Activated CD4-positive, alpha-beta memory T cell treated with anti-CD3 and anti-CD28 coated beads, Interleukin-2, amount 10 ng/mL, durations not matched to agents 7 days and 5 days (primary cell): ENCODE data around the gene GPR176. TPM values are rescaled to one million over a fixed set of nuclear protein-coding genes. Genes with fewer than 3 reads are reported as not detected.
"Not testable (repeated sequence)": the region's sequence is repeated elsewhere in the genome, so short reads cannot be mapped to it uniquely, and the experiment has no call there.

ENCODE experiments used
- CTCF ChIA-PET: fragments of 350-600 bp; sonication (Branson Sonifier 250); formaldehyde crosslinking; loops from one replicate; lab custom pipeline; 2021; ENCODE audit warnings: antibody characterized with exemption, inconsistent platforms; lab: Charles Lee
- POLR2A ChIA-PET: fragments of 350-600 bp; sonication (Branson Sonifier 250); formaldehyde crosslinking; loops from one replicate; lab custom pipeline; 2021; ENCODE audit warnings: antibody characterized with exemption; lab: Charles Lee
- DNase-seq: peaks from one replicate; pipeline ENCODE4 v3.0.0-alpha.2; 2020
- H3K27ac Mint-ChIP-seq: one replicate; pipeline ENCODE4 v1.8.0; 2021; ENCODE audit warnings: mild to moderate bottlenecking, mixed read lengths
- H3K27me3 Mint-ChIP-seq: one replicate; pipeline ENCODE4 v1.8.0; 2021; ENCODE audit warnings: mixed read lengths
- H3K36me3 Mint-ChIP-seq: one replicate; pipeline ENCODE4 v1.8.0; 2021; ENCODE audit warnings: low read depth, mixed read lengths
- H3K4me1 Mint-ChIP-seq: one replicate; pipeline ENCODE4 v1.8.0; 2021; ENCODE audit warnings: mixed read lengths
- H3K4me3 Mint-ChIP-seq: one replicate; pipeline ENCODE4 v1.8.0; 2021; ENCODE audit warnings: mild to moderate bottlenecking, mixed read lengths
- H3K9me3 Mint-ChIP-seq: one replicate; pipeline ENCODE4 v1.8.0; 2021; ENCODE audit warnings: mixed read lengths
- total RNA-seq, 2 experiments: library from RNA; stranded (reverse); gene quantifications; one replicate each; pipeline ENCODE4 v1.2.3, GENCODE V29; 2021

The GPR176 gene
- total RNA-seq, 2 experiments from 2014 or later = 0.08 to 0.13 TPM

DNA sequence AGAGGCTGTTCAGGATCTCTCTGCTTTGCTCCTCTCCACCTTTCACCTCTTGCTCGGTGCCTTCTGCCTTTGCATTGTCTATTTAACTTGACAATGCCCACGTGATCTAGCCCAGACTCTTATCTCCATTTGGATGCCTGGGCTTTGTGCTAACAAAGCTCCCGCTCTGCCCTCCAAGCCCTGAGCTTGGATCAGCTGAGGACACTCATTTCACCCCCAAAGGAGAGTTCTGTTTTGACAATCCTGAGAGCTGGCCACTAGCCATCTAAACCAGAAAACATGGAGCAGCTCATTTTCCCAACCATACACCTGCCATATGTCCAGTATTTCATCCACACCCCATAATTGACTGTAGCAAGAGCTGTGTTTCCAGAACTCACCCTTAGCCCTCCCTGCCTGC lies 12.8 kb downstream of the GPR176 start:
- H3K4me1 Mint-ChIP-seq = no peaks in the 10 kb centered on the region
- no peak overlapping the region for H3K4me3 Mint-ChIP-seq
- peaks cover 15% of the 10 kb centered on the region for H3K27me3 Mint-ChIP-seq
- no peaks in the 10 kb centered on the region for H3K36me3 Mint-ChIP-seq
- ChIA-PET CTCF (no interaction called here), POLR2A (no interaction called here)
- no peak overlapping the region for H3K27ac Mint-ChIP-seq
- no peak for DNase-seq
- H3K9me3 Mint-ChIP-seq = no peaks in the 10 kb centered on the region

DNA sequence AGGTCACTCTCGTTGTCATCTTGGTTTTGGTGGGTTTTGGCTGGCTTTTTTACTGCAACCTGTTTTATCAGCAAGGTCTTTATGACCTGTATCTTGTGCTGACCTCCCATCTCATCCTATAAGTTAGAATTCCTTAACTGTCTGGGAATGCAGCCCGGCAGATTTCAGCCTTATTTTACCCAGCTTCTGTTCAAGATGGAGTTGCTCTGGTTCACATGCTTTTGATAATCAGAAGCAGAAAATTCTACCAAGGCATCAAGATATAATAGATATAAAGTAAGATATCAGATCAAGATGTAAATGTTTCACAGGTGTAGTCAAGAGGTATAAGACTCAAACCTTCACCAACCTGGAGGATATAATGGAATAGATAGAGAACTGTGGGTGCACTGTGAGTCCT lies 16.0 kb downstream of the GPR176 start:
- H3K4me1 Mint-ChIP-seq = no peaks in the 10 kb centered on the region
- H3K4me3 Mint-ChIP-seq = no peak overlapping the region
- CTCF ChIA-PET = no interaction called here
- POLR2A ChIA-PET = interaction anchor here (0.8 kb wide), 1 partner anchor 10 kb away, joined by 3 read pairs; no protein-coding TSS in a partner anchor
- H3K36me3 Mint-ChIP-seq = no peaks in the 10 kb centered on the region
- peaks cover 23% of the 10 kb centered on the region for H3K27me3 Mint-ChIP-seq
- no peaks in the 10 kb centered on the region for H3K9me3 Mint-ChIP-seq
- no peak overlapping the region for H3K27ac Mint-ChIP-seq
- DNase-seq = no peak

DNA sequence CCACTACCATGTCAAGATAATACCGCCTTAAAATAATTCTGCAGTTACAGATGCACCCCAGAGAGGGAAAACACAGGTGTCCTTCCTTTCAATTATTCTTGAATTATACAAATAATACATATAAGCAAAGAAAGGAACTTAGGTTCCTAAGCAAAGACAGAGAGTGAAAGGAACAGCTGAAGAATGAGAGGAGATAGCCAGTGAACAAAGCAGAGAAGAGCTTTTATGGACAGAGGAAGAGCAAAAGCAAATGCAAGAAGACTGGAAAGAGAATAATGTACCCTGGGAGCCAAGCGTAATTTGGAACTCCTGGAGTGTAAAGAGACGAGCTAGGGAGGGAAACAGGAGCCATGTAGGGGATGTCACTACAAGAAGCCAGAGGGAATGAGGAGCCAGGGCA lies 21.7 kb downstream of the GPR176 start:
- ChIA-PET CTCF (interaction anchor here (0.6 to 1.3 kb wide), 2 partner anchors 10 to 111 kb away, joined by 3 read pairs; no protein-coding TSS in a partner anchor), POLR2A (no interaction called here)
- Mint-ChIP-seq H3K4me1 (no peaks in the 10 kb centered on the region), H3K36me3 (no peaks in the 10 kb centered on the region), H3K27ac (no peak overlapping the region), H3K9me3 (no peaks in the 10 kb centered on the region), H3K4me3 (no peak overlapping the region), H3K27me3 (peaks cover 27% of the 10 kb centered on the region)
- no peak for DNase-seq

DNA sequence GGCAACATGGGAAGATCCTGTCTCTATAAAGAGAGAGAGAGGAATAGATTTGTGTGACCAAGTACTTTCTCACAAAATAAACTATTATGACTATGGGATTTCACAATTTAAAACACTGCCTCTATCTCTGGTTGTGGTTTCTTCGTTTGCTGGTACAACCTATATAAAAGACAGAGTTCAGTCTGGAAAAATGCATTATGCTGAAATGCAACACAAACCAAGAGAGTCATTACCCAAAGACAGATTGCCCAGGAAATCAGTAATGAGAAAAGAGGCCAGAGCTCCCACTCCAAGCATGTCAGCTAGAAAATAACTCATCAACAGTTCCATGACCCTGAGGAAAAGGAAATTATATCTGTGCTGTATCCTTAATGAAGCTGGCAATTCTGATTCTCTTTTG lies 23.2 kb downstream of the GPR176 start:
- Mint-ChIP-seq H3K27ac (no peak overlapping the region), H3K4me1 (no peaks in the 10 kb centered on the region), H3K36me3 (no peaks in the 10 kb centered on the region), H3K4me3 (no peak overlapping the region), H3K27me3 (peaks cover 27% of the 10 kb centered on the region), H3K9me3 (no peaks in the 10 kb centered on the region)
- no peak for DNase-seq
- ChIA-PET POLR2A (interaction anchor here (0.6 kb wide), 1 partner anchor 9 kb away, joined by 4 read pairs; no protein-coding TSS in a partner anchor), CTCF (interaction anchor here (1.1 to 1.3 kb wide), 2 partner anchors 9 to 14 kb away, joined by 3 read pairs; no protein-coding TSS in a partner anchor)

DNA sequence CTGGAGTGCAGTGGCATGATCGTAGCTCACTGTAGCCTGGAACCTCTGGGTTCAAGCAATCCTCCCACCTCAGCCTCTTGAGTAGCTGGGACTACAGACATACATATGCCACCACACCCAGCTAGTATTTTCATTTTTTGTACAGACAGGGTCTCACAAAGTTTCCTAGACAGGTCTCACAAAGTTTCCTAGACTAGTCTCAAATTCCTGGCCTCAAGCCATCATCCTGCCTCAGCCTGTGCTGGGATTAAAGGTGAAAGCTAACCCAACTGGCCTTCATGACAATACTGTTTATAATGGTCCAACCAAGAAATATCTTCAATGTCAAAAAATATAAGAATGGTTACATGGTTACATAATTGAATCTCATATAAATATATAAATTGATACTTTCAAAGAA lies 24.0 kb downstream of the GPR176 start:
- ChIA-PET CTCF (interaction anchor here (1.1 kb wide), 1 partner anchor 13 kb away, joined by 3 read pairs; no protein-coding TSS in a partner anchor), POLR2A (no interaction called here)
- no peaks in the 10 kb centered on the region for H3K36me3 Mint-ChIP-seq
- no peaks in the 10 kb centered on the region for H3K9me3 Mint-ChIP-seq
- DNase-seq = no peak
- H3K4me3 Mint-ChIP-seq = no peak overlapping the region
- H3K4me1 Mint-ChIP-seq = no peaks in the 10 kb centered on the region
- H3K27ac Mint-ChIP-seq = no peak overlapping the region
- peaks cover 24% of the 10 kb centered on the region for H3K27me3 Mint-ChIP-seq

DNA sequence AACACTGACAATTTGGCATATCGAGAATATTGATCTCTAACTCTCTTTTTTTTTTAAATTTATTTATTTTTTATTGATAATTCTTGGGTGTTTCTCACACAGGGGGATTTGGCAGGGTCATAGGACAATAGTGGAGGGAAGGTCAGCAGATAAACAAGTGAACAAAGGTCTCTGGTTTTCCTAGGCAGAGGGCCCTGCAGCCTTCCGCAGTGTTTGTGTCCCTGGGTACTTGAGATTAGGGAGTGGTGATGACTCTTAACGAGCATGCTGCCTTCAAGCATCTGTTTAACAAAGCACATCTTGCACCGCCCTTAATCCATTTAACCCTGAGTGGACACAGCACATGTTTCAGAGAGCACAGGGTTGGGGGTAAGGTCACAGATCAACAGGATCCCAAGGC lies 27.0 kb downstream of the GPR176 start:
- CTCF ChIA-PET, H3K36me3 Mint-ChIP-seq, H3K4me1 Mint-ChIP-seq, H3K4me3 Mint-ChIP-seq, H3K27ac Mint-ChIP-seq, H3K9me3 Mint-ChIP-seq, POLR2A ChIA-PET, DNase-seq: not testable (repeated sequence)
- H3K27me3 Mint-ChIP-seq = peaks cover 10% of the 10 kb centered on the region

DNA sequence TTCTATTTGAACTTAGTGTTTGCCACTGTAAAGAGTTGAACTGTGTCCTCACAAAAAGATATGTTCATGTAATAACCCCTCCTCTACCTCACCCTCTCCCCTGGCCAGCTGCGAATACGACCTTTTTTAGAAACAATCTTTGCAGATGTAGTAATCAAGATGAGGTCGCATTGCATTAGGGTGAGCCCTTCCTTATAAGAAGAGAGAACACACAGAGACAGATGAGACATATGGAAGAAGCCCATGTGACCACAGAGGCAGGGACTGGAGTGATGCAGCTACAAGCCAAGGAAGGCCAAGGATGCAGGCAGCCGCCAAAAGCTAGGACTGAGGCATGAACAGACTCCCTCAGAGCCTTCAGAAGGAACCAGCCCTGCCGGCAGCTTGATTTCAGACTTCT lies 27.6 kb downstream of the GPR176 start:
- Mint-ChIP-seq H3K27me3 (peaks cover 9% of the 10 kb centered on the region), H3K27ac (no peak overlapping the region), H3K36me3 (no peaks in the 10 kb centered on the region), H3K4me1 (no peaks in the 10 kb centered on the region), H3K9me3 (no peaks in the 10 kb centered on the region), H3K4me3 (no peak overlapping the region)
- CTCF ChIA-PET = no interaction called here
- POLR2A ChIA-PET = no interaction called here
- DNase-seq = no peak

DNA sequence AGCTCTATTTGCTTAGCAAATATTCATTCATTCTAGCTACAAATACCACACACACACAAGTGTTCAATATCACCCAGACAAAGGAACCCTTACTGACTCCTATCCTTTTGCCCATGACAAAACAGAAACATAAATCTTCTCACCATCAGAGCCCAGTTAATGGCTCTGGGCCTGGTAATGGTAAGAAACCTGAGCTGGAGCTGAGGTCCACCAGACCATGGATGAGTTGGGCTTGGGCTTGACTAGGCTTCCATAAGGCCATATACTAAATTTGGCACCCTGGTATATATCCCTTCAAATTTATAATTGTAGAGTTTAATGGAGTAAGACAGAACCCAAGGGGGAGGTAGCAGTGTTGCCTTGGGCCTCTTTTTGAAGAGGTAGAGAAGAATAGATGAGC lies 29.4 kb downstream of the GPR176 start:
- Mint-ChIP-seq H3K9me3 (no peaks in the 10 kb centered on the region), H3K27me3 (peaks cover 6% of the 10 kb centered on the region), H3K4me1 (no peaks in the 10 kb centered on the region), H3K4me3 (no peak overlapping the region), H3K36me3 (no peaks in the 10 kb centered on the region), H3K27ac (no peak overlapping the region)
- ChIA-PET CTCF (no interaction called here), POLR2A (no interaction called here)
- DNase-seq = no peak

DNA sequence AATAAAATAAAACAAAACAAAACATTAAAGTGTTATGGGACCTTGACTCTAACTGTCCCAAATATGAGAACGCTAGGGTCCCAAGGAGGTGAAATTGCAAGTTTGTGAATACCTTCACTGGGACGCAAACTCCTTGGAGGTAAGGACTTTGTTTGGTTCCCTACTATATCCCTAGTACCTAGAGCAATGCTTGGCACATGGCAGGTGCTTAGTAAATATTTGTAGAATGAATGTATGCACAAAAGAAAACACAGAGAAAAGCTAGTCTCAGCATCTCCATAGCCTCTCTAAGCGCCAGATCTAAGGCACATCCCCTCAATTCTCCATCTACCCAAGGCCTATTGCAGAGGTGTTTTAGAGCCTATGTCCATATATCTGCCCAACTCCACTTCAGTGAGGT lies 30.5 kb downstream of the GPR176 start:
- Mint-ChIP-seq H3K27me3 (peaks cover 8% of the 10 kb centered on the region), H3K36me3 (no peaks in the 10 kb centered on the region), H3K4me3 (no peak overlapping the region), H3K27ac (no peak overlapping the region), H3K4me1 (no peaks in the 10 kb centered on the region), H3K9me3 (no peaks in the 10 kb centered on the region)
- ChIA-PET POLR2A (no interaction called here), CTCF (no interaction called here)
- no peak for DNase-seq

DNA sequence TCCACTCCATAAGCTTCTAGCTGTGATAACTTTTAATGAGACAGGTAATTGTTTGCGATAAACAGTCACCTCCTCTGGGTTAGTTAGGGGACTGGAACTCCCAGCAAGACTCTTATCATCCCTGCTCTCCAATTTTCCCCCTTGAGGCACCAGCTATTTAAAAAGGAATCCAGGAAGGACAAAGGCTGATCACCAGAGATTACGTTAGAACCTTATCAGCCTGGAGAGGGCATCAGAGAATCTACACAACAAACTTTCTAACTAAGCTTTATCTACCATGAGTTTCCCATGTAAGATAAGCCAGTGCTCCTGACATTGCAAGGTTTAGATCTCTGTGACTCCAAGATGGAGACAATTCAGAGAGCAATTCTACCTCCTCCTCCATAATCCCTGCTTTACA lies 31.3 kb downstream of the GPR176 start:
- ChIA-PET CTCF (interaction anchor here (1.2 to 1.6 kb wide), 2 partner anchors 9 to 149 kb away, joined by 3 read pairs; no protein-coding TSS in a partner anchor), POLR2A (no interaction called here)
- no peak for DNase-seq
- no peak overlapping the region for H3K27ac Mint-ChIP-seq
- H3K4me3 Mint-ChIP-seq = no peak overlapping the region
- no peaks in the 10 kb centered on the region for H3K4me1 Mint-ChIP-seq
- H3K9me3 Mint-ChIP-seq = no peaks in the 10 kb centered on the region
- H3K36me3 Mint-ChIP-seq = no peaks in the 10 kb centered on the region
- H3K27me3 Mint-ChIP-seq = peaks cover 16% of the 10 kb centered on the region

DNA sequence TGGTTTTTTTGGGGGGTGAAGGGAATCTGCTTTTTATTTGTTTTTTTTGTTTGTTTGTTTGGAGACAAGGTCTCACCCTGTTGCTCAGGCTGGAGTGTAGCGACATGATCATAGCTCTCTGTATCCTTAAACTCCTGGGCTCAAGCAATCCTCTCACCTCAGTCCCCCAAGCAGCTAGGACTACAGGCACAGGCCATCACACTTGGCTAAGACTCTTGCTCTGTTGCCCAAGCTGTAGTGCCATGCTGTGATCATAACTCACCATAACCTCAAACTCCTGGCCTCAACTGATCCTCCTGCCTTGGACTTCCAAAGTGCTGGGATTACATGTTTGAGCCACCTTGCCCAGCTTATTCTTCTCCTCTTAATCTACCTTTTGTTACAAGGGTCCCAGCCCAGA lies 31.8 kb downstream of the GPR176 start:
- no peaks in the 10 kb centered on the region for H3K4me1 Mint-ChIP-seq
- H3K27me3 Mint-ChIP-seq = peaks cover 18% of the 10 kb centered on the region
- no peak overlapping the region for H3K4me3 Mint-ChIP-seq
- ChIA-PET CTCF (interaction anchor here (1.0 to 1.6 kb wide), 4 partner anchors 9 to 357 kb away, joined by 3 to 5 read pairs (median 3); no protein-coding TSS in a partner anchor), POLR2A (interaction anchor here (1.1 kb wide), 1 partner anchor 8 kb away, joined by 4 read pairs; no protein-coding TSS in a partner anchor)
- no peak for DNase-seq
- no peaks in the 10 kb centered on the region for H3K9me3 Mint-ChIP-seq
- H3K27ac Mint-ChIP-seq = no peak overlapping the region
- H3K36me3 Mint-ChIP-seq = no peaks in the 10 kb centered on the region

DNA sequence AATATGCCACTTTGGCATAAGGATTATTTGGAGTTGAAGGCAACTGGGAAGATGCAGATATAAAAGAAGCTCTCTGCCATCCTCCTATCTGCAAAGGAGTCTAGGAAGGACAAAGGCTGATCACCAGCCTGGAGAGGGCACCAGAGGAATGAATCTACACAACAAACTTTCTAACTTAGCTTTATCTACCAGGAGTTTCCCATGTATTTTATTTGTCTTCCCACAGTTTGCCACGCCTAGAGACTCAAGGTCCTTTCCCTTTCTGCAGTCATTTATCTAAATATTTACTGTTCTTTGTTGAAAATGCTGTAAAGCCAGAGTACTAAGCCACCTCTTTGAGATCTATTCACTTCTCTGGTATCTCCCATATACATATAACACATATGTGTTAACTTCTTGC lies 32.2 kb downstream of the GPR176 start:
- no peaks in the 10 kb centered on the region for H3K4me1 Mint-ChIP-seq
- H3K27me3 Mint-ChIP-seq = peaks cover 20% of the 10 kb centered on the region
- H3K27ac Mint-ChIP-seq = no peak overlapping the region
- POLR2A ChIA-PET = interaction anchor here (1.1 kb wide), 1 partner anchor 9 kb away, joined by 4 read pairs; no protein-coding TSS in a partner anchor
- DNase-seq = no peak
- H3K9me3 Mint-ChIP-seq = no peaks in the 10 kb centered on the region
- CTCF ChIA-PET = interaction anchor here (0.7 to 1.6 kb wide), 6 partner anchors 10 to 1163 kb away, joined by 3 to 5 read pairs (median 3); no protein-coding TSS in a partner anchor
- no peaks in the 10 kb centered on the region for H3K36me3 Mint-ChIP-seq
- no peak overlapping the region for H3K4me3 Mint-ChIP-seq

DNA sequence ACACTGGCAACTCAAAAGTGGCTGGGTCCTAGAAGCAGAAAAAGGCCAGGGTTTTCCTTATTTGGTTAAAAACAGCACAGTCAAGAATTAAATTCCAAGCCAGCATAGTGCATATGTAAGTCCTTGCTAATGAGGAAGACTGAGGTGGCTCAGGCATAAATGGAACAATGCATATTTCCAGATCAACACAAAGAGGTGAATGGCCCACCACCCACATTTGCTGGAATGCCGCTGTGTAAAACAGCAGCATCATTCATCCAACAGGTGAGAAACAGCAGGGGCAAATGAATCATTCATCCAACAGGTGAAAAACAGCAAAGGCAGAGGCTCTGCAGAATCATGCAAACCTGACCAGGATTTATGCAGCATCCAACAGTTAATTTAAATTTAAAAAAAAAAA lies 32.9 kb downstream of the GPR176 start:
- H3K9me3 Mint-ChIP-seq = no peaks in the 10 kb centered on the region
- no peak overlapping the region for H3K4me3 Mint-ChIP-seq
- DNase-seq = no peak
- H3K27ac Mint-ChIP-seq = no peak overlapping the region
- POLR2A ChIA-PET = interaction anchor here (1.1 kb wide), 1 partner anchor 9 kb away, joined by 4 read pairs; no protein-coding TSS in a partner anchor
- CTCF ChIA-PET = interaction anchor here (0.7 to 1.6 kb wide), 5 partner anchors 10 to 1162 kb away, joined by 3 to 5 read pairs (median 3); no protein-coding TSS in a partner anchor
- no peaks in the 10 kb centered on the region for H3K36me3 Mint-ChIP-seq
- peaks cover 24% of the 10 kb centered on the region for H3K27me3 Mint-ChIP-seq
- H3K4me1 Mint-ChIP-seq = no peaks in the 10 kb centered on the region

DNA sequence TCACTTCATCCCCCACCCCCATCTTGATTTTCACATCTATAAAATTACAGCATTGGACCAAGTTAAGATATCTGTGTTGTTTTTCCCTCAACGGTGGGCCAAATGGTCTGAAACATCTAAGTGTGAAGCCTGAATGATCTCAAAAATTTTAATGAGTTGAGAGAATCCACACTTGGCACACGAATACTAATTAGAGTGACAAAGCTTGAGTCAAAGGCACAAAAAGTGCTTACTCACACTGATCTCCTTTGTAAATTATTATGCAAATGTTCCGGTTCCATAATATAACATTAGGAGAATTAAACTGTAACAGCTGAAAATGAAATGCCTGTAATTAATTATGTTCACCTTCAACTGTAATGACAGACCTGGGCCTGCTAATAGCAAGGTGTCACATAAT lies 33.6 kb downstream of the GPR176 start:
- H3K27ac Mint-ChIP-seq = no peak overlapping the region
- H3K4me1 Mint-ChIP-seq = no peaks in the 10 kb centered on the region
- H3K4me3 Mint-ChIP-seq = no peak overlapping the region
- CTCF ChIA-PET = no interaction called here
- no peak for DNase-seq
- no peaks in the 10 kb centered on the region for H3K36me3 Mint-ChIP-seq
- no peaks in the 10 kb centered on the region for H3K9me3 Mint-ChIP-seq
- POLR2A ChIA-PET = no interaction called here
- peaks cover 29% of the 10 kb centered on the region for H3K27me3 Mint-ChIP-seq
